GM12865 (cell line): ENCODE results near the gene THY1.
"Not testable (repeated sequence)": the region's sequence is repeated elsewhere in the genome, so short reads cannot be mapped to it uniquely, and the experiment has no call there.

Experiments
- DNase-seq: peaks from one replicate; pipeline ENCODE4 v3.0.0; 2010; ENCODE audit warnings: low read depth
- H3K4me3 ChIP-seq: 2 replicates; pipeline ENCODE4 v1.5.1; 2011; ENCODE audit warnings: mild to moderate bottlenecking, low read depth, low read length, control low read depth
- TF ChIP-seq, protein P1 (sequence below): IDR thresholded peaks from 2 replicates; pipeline ENCODE4 v1.5.1; 2011; ENCODE audit warnings: low read length, control low read depth, low read depth, inconsistent platforms; ENCODE audit not compliant: insufficient read depth; ENCODE audit errors: missing control alignments

THY1 gene

DNA sequence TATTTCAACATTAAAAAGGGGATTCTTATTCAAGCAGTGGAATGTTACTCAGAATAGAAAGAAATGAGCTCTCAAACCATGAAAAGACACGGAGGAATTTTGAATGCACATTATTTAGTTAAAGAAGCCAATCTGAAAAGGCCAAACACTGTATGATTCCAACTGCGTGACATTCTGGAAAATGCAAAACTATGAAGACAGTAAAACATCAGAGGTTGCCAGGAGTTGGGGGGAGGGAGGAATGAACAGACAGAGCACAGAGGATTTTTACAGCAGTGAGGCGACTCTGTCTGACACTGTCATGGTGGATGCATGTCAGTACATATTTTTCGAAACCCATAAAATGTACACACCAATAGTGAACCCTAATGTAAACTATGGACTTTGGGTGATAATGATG is 22.9 kb upstream of the THY1 start:
- TF ChIP-seq, protein P1, sequence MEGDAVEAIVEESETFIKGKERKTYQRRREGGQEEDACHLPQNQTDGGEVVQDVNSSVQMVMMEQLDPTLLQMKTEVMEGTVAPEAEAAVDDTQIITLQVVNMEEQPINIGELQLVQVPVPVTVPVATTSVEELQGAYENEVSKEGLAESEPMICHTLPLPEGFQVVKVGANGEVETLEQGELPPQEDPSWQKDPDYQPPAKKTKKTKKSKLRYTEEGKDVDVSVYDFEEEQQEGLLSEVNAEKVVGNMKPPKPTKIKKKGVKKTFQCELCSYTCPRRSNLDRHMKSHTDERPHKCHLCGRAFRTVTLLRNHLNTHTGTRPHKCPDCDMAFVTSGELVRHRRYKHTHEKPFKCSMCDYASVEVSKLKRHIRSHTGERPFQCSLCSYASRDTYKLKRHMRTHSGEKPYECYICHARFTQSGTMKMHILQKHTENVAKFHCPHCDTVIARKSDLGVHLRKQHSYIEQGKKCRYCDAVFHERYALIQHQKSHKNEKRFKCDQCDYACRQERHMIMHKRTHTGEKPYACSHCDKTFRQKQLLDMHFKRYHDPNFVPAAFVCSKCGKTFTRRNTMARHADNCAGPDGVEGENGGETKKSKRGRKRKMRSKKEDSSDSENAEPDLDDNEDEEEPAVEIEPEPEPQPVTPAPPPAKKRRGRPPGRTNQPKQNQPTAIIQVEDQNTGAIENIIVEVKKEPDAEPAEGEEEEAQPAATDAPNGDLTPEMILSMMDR, result no peak
- no peak for DNase-seq
- no peak overlapping the region for H3K4me3 ChIP-seq

DNA sequence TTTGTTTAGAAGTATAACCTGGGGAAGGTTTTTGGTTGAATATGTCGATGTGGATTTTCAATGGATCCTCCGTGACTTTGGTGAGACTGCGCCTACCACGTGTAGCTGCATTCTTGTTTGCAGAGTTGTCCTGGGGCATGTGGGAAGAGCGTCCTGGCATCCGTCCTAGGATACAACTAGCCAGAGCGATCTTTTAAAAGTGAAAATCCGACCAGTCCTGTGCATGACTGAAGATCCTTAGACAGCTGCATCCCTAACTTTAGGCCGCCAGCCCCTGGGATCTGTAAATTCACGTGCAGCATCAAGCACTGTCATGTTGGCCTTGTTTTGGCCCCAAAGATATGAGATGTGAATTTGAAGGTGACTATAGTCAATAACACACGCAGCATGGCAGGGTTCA is 22.4 kb upstream of the THY1 start:
- no peak overlapping the region for H3K4me3 ChIP-seq
- TF ChIP-seq, protein P1, result no peak
- DNase-seq, result no peak

DNA sequence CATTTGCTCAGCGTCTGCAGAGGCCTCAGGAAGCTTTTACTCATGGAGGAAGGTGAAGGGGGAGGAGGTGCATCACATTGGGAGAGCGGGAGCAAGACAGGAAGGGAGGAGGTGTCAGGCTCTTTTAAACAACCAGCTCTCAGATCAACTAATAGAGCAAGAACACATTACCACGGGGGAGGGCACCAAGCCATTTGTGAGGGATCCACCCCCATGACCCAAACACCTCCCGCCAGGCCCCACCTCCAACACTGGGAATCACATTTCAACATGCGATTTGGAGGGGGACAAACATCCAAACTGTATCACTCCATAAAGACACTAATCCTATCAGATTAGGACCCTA is 18.9 kb upstream of the THY1 start:
- DNase-seq, result no peak

DNA sequence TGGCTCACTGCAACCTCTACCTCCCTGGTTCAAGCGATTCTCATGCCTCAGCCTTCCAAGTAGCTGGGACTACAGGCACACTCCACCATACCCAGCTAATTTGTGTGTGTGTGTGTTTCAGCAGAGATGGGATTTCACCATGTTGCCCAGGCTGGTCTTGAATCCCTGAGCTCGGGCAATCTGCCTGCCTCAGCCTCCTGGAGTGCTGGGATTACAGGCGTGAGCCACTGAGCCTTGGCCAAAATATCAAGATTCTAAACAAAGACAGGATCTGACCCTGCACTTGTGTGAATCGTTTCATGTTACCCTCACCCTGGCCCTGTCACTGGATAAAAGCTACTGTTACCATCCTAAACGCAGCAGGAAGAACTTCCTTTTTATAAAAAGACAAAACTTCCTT is 15.6 kb upstream of the THY1 start:
- H3K4me3 ChIP-seq, result no peak overlapping the region
- TF ChIP-seq, protein P1, result no peak
- DNase-seq, result no peak

More for the DNA sequence above, 18.9 kb upstream of the THY1 start:
- TF ChIP-seq, protein P1, result no peak
- H3K4me3 ChIP-seq, result no peak overlapping the region

DNA sequence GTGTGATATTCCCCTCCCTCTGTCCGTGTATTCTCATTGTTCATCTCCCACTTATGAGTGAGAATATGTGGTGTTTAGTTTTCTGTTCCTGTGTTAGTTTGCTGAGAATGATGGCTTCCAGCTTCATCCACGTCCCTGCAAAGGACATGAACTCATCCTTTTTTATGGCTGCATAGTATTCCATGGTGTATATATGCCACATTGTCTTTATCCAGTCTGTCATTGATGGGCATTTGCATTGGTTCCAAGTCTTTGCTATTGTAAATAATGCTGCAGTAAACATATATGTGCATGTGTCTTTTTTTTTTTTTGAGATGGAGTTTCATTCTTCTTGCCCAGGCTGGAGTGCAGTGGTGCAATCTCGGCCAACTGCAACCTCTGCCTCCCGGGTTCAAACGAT is 14.5 kb upstream of the THY1 start:
- H3K4me3 ChIP-seq, DNase-seq: not testable (repeated sequence)

DNA sequence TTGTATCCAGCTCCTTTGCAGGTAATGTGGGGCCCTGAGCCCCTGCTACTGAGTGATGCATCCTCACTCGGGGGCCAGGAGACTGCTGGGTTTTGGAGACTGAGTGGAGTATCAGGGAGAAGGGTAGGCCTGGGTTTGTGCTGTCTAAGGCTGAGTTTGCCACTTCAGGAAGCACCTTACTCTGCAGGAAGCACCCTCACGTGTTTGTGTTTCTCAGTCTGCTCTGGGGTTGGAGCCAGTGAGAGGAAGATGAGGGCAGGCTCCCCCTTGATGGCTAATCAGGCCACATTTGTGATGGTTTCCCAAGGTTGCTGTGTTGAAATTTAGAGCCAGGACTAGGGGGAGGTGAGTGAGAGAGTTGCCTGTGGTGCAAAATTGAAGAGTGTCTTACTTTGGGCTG is 13.7 kb upstream of the THY1 start:
- TF ChIP-seq, protein P1, result no peak
- no peak overlapping the region for H3K4me3 ChIP-seq
- no peak for DNase-seq

DNA sequence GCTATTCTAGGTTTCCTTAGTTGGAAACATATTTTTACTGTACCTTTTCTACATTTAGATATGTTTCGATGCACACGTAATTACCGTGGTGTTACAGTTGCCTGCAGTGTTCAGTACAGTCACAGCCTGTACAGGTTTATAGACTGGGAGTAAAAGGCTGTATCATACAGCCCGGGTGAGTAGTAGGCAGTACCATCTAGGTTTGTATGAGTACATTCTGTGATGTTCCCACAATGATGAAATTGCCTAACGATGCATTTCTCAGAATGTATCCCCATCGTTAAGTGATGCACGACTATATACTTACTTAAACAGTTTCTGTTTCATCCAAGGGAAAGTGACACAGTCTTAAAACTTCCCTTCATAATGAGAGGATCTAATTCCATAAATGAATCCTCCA is 13.1 kb upstream of the THY1 start:
- TF ChIP-seq, protein P1, result no peak

More for the DNA sequence above, 13.1 kb upstream of the THY1 start:
- H3K4me3 ChIP-seq, result no peak overlapping the region
- no peak for DNase-seq
